NCI-H128 (cell line): ENCODE data around the gene PHF19.

ENCODE experiments used
- DNase-seq: peaks from one replicate; lab custom pipeline; 2025; ENCODE audit not compliant: unreplicated experiment; lab: John Stamatoyannopoulos, UW

Gene PHF19

GRCh38 chr9:120855827-120856670 lies 20.9 kb downstream of the PHF19 start:
- DNase-seq = no peak

GRCh38 chr9:120854596-120855327 lies 22.2 kb downstream of the PHF19 start:
- no peak for DNase-seq

- no peak for DNase-seq
Measured at GRCh38 chr9:120853198-120853597, 23.8 kb downstream of the PHF19 start.

- DNase-seq = no peak
Measured at GRCh38 chr9:120852240-120853010, 24.6 kb downstream of the PHF19 start.

GRCh38 chr9:120851449-120851848 lies 25.5 kb downstream of the PHF19 start:
- DNase-seq = no peak

GRCh38 chr9:120850315-120850714 lies 26.7 kb downstream of the PHF19 start:
- DNase-seq = no peak

GRCh38 chr9:120846906-120847305 lies 30.1 kb downstream of the PHF19 start:
- no peak for DNase-seq

- no peak for DNase-seq
Measured at GRCh38 chr9:120846251-120846889, 30.6 kb downstream of the PHF19 start.

- DNase-seq = no peak
Measured at GRCh38 chr9:120845255-120845654, 31.7 kb downstream of the PHF19 start.

GRCh38 chr9:120842685-120843485 lies 34.1 kb downstream of the PHF19 start, which contains the start of gene PSMD5:
Gene PSMD5 (minus strand): TSS chr9:120842922. CDS start chr9:120842909, 13 bp downstream.
- peak; percentile 94 for DNase-seq

- no peak for DNase-seq
Measured at GRCh38 chr9:120841930-120842684, 34.9 kb downstream of the PHF19 start.

- DNase-seq = no peak
Measured at GRCh38 chr9:120839146-120839545, 37.8 kb downstream of the PHF19 start.

- DNase-seq = no peak
Measured at GRCh38 chr9:120837921-120838320, 39.1 kb downstream of the PHF19 start.

GRCh38 chr9:120833325-120833724 lies 43.7 kb downstream of the PHF19 start:
- no peak for DNase-seq

GRCh38 chr9:120832807-120833206 lies 44.2 kb downstream of the PHF19 start:
- no peak for DNase-seq

- DNase-seq = no peak
Measured at GRCh38 chr9:120830865-120831264, 46.1 kb downstream of the PHF19 start.

- DNase-seq = no peak
Measured at GRCh38 chr9:120830151-120830550, 46.8 kb downstream of the PHF19 start.

- no peak for DNase-seq
Measured at GRCh38 chr9:120829650-120830049, 47.3 kb downstream of the PHF19 start.

GRCh38 chr9:120820095-120820494 lies 56.9 kb downstream of the PHF19 start:
- DNase-seq = no peak
